Neural crest cell (in vitro differentiated cells): ENCODE data around the gene TMEM229B. TPM values are rescaled to one million over a fixed set of nuclear protein-coding genes. Genes with fewer than 3 reads are reported as not detected.

Source experiments
- DNase-seq: peaks from one replicate; pipeline ENCODE4 v3.0.0; 2021; ENCODE audit warnings: low read depth, mixed read lengths, low spot score
- H3K27ac Mint-ChIP-seq: one replicate; pipeline ENCODE4 v1.8.0; 2021; ENCODE audit warnings: mild to moderate bottlenecking, mixed read lengths; ENCODE audit not compliant: unreplicated experiment
- H3K27me3 Mint-ChIP-seq: 2 replicates; pipeline ENCODE4 v1.8.0; 2021; ENCODE audit warnings: low read depth, mild to moderate bottlenecking, mixed read lengths
- H3K36me3 Mint-ChIP-seq: 2 replicates; pipeline ENCODE4 v1.8.0; 2021; ENCODE audit warnings: low read depth, mild to moderate bottlenecking, mixed read lengths
- H3K4me1 Mint-ChIP-seq: 2 replicates; pipeline ENCODE4 v1.8.0; 2021; ENCODE audit warnings: mixed read lengths
- H3K4me3 Mint-ChIP-seq: one replicate; pipeline ENCODE4 v1.8.0; 2021; ENCODE audit warnings: mild to moderate bottlenecking, mixed read lengths
- H3K9me3 Mint-ChIP-seq: 2 replicates; pipeline ENCODE4 v1.8.0; 2021; ENCODE audit warnings: mixed read lengths
- microRNA-seq: library from miRNA; unstranded; fragments of <30 nt; microRNA quantifications from one replicate; pipeline ENCODE4, GENCODE V29; 2020
- total RNA-seq: library from RNA; stranded (reverse); gene quantifications from 2 replicates; pipeline ENCODE4 v1.2.1, GENCODE V29; 2021
- TF ChIP-seq, protein P1 (sequence below): fragments of 200-600 bp; sonication (generic); conservative IDR thresholded peaks from 2 replicates; pipeline ENCODE4 v1.5.0; 2021; ENCODE audit warnings: antibody characterized with exemption, mild to moderate bottlenecking

Gene TMEM229B
- total RNA-seq, 1 donor from 2014 or later, result 5.2 TPM

DNA sequence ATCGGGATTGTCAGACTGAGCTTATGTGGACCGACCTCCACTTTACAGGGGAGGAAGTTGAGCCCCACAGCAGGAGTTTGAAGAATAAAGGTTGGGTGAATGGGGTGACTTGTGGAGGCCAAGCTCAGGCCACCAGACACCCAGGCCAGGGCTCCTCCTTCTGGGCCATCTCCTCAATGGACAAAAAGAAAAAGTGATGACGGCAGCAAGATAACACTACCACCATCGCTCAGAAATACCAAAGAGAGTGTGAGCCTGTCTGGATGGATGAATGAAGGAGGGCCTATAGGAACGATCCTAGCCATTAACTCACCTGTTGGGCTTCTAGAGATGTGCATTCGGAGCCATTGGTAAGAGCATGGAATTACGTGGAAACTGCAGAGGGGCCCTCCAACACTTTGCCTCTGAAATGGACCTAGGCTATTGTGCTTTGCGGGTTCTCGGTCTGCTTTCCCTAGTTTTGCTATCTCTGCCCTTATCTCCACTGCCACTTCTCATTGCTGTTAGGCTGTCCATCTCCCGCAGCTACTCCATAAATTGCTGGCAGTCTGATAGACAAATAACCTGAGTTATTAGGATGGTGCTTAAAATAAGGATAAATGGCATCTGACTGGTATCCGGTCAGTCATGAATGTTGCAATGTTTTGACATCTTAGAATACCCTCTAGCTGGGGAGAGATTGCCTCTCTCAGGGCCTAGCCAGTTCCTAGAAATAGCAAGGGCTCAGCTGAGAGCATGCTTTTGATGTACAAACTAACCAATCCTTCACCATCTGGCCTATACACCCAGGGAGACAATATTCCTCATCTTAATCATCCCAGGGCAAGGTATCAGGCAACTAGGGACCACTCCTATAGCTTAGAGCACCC lies 66.9 kb downstream of the TMEM229B start:
- no peaks in the 10 kb centered on the region for H3K27me3 Mint-ChIP-seq
- no peak overlapping the region for H3K4me3 Mint-ChIP-seq
- no peak overlapping the region for H3K27ac Mint-ChIP-seq
- no peaks in the 10 kb centered on the region for H3K9me3 Mint-ChIP-seq
- H3K4me1 Mint-ChIP-seq, result peaks cover 6% of the 10 kb centered on the region
- TF ChIP-seq, protein P1, sequence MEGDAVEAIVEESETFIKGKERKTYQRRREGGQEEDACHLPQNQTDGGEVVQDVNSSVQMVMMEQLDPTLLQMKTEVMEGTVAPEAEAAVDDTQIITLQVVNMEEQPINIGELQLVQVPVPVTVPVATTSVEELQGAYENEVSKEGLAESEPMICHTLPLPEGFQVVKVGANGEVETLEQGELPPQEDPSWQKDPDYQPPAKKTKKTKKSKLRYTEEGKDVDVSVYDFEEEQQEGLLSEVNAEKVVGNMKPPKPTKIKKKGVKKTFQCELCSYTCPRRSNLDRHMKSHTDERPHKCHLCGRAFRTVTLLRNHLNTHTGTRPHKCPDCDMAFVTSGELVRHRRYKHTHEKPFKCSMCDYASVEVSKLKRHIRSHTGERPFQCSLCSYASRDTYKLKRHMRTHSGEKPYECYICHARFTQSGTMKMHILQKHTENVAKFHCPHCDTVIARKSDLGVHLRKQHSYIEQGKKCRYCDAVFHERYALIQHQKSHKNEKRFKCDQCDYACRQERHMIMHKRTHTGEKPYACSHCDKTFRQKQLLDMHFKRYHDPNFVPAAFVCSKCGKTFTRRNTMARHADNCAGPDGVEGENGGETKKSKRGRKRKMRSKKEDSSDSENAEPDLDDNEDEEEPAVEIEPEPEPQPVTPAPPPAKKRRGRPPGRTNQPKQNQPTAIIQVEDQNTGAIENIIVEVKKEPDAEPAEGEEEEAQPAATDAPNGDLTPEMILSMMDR, result no peak
- H3K36me3 Mint-ChIP-seq, result no peaks in the 10 kb centered on the region
- DNase-seq, result no peak

Small RNA genes lying within 50 kb of the gene (microRNA-seq; reads per million reads assigned to microRNA genes)
- gene MIR5694, result not detected

Other genes starting within 250 kb of the TMEM229B start
- gene PALS1, start 247.3 kb downstream of the TMEM229B start, total RNA-seq, result 32.9 and 34.5 TPM in 2 replicates
- gene ATP6V1D, start 128.9 kb downstream of the TMEM229B start, total RNA-seq, result 51.2 and 52.9 TPM in 2 replicates
- gene EIF2S1, start 128.4 kb downstream of the TMEM229B start, total RNA-seq, result 108 and 115 TPM in 2 replicates
- not detected in 2 replicates for gene PLEK2, start 76.6 kb downstream of the TMEM229B start, total RNA-seq
- 35.7 and 40.0 TPM in 2 replicates for gene PLEKHH1, start 44.6 kb upstream of the TMEM229B start, total RNA-seq
- gene PIGH, start 111.5 kb upstream of the TMEM229B start, total RNA-seq, result 19.9 and 23.0 TPM in 2 replicates
- gene ARG2, start 131.2 kb upstream of the TMEM229B start, total RNA-seq, result 19.1 and 22.2 TPM in 2 replicates
- 103 and 112 TPM in 2 replicates for gene VTI1B, start 185.9 kb upstream of the TMEM229B start, total RNA-seq
- 78.4 and 79.9 TPM in 2 replicates for gene RDH11, start 207.0 kb upstream of the TMEM229B start, total RNA-seq
- gene RDH12, start 213.2 kb upstream of the TMEM229B start, total RNA-seq, result not detected in 2 replicates